Activated CD4-positive, alpha-beta T cell treated with anti-CD3 and anti-CD28 coated beads, Interleukin-2, amount 50 U/mL, for 1 hour (primary cell): ENCODE results near the gene RNF38.
"Not testable (repeated sequence)": the region's sequence is repeated elsewhere in the genome, so short reads cannot be mapped to it uniquely, and the experiment has no call there.

Experiments
- DNase-seq: peaks from one replicate; pipeline ENCODE4 v3.0.0-alpha.2; 2020

Gene RNF38

DNA sequence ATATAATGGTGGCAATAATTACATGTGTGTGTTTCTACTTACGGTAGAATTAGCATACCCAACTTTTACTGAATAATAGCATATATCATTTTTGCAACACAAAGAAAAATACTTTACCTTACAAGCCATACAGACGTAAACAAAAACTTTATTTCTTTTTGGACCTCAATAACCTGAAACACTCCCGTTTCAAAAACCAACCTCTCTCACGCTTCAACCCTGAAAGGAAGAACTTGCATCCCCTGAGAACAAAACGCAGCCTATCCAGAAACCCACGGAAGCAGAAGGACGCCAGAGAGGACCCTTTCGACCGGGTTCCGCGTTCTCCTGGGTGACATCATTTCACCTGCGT, at the start of gene RNF38:
Gene RNF38 (minus strand): TSS at position 290 of the 352 bp plus-strand sequence. CDS start 161 bp downstream, at position 129.
- peak; percentile 62 for DNase-seq

GRCh38 chr9:36448555-36448954, 48.5 kb upstream of the RNF38 start:
- DNase-seq = not testable (repeated sequence)

DNA sequence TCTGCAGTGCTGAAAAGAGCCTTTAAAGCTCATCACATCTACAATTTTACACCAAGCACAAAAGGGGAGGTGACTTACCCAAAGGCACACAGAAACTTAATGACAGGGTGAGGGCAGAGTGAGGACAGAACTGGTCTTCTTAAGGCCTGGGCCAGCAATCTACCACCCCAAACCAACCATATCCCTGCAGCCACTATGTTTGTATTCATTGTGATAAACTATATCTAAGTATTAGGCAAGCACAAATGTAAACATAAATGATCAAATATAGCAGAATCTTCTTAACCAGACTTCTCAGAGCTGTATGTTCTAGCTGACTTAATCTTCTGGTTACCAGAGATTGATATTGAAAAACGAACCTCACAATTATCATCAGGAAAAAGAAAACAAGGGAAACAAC, 47.9 kb upstream of the RNF38 start:
- no peak for DNase-seq

DNA sequence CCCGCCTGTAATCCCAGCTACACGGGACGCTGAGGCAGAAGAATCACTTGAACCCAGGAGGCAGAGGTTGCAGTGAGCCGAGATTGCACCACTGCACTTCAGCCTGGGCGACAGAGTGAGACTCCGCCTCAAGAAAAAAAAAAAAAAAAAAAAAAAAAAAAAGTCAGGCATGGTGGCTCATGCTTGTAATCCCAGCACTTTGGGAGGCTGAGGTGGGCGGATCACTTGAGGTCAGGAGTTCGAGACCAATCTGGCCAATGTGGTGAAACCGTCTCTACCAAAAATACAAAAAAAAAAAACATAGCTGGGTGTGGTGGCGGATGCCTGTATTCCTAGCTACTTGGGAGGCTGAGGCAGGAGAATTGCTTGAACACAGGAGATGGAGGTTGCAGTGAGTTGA, 46.6 kb upstream of the RNF38 start:
- DNase-seq = not testable (repeated sequence)

GRCh38 chr9:36445800-36446361, 45.8 kb upstream of the RNF38 start:
- no peak for DNase-seq

DNA sequence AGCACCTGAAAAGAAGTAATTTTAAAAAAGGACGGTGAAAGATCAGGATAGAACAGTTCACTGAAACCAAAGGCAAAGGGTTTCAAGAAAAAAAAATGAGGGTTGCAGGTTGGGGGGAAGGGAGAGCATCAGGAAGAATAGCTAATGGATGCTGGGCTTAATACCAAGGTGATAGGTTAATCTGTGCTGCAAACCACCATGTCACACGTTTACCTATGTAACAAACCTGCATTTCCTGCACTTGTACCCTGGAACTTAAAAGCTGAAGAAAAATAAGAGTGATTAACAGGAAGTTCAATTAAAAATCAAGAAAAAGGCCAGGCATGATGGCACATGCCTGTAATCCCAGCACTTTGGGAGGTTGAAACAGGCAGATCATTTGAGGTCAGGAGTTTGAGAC, 44.1 kb upstream of the RNF38 start:
- no peak for DNase-seq

- no peak for DNase-seq
Observed at GRCh38 chr9:36443581-36443980, 43.5 kb upstream of the RNF38 start.

DNA sequence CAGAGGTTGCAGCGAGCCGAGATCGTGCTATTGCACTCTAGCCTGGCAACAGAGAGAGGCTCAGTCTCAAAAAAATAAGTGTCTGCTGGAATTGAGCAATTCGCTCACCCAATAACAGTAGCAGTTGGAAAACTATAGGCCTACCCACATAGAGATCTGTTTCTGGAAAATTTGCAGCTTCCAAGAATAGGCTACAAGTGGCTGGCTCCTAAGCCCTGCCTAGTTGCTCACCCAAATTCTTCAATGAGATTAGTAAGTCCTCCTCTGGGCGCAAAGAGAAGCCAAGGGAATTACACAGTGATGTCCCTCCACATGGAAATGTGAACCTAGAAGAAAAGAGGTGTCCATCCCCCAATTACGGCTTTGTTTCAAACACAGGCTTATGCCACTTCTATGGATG, 42.6 kb upstream of the RNF38 start:
- DNase-seq = no peak

GRCh38 chr9:36441966-36442365, 41.9 kb upstream of the RNF38 start:
- DNase-seq = no peak

DNA sequence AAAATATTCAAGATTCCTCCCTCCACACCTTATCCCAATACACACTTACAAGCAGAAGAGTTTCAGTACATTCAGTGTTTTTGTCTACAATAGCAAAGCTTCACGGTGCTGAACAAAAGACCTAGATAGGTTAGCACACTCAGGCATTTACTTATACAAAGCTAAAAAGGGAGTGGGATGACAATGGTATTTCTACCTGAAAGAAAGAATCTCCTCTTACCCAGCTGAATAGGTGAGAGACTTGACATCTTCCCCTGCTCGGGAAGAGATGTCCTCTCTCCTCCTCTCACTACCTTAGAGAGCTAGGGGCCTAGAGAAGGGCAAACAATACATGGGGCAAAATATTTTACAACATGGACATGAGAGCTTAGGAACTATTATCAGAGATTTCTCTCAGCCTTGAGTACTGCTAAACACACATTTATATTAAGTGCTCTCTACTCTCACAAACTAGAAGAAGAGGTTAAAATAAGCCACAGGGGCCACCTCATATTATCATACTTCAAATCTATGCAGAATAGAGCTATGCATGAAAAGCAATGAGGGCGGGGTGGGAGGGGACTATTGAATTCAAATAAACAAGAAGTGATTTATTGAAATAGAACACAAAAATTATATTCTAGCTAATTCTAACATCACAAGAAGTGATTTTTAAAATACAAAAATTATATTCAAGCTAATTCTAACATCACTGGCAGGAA, 38.6 kb upstream of the RNF38 start:
- no peak for DNase-seq

DNA sequence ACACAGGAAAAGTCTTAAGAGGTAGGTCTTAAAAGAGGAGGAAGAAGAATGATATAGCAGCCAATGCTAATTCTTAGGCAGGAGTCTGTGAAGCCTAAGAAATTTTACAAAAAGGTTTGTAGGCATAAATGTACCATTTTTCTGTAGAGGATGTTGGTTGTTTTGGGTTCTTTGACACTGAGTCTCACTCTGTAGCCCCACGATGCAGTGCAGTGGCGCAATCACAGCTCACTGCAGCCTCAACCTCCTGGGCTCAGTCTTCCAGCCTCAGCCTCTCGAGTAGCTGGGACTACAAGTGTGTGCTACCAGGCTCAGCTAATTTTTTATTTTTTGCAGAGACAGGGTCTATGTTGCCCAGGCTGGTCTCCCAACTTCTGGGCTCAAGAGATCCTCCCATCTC, 37.7 kb upstream of the RNF38 start:
- no peak for DNase-seq

DNA sequence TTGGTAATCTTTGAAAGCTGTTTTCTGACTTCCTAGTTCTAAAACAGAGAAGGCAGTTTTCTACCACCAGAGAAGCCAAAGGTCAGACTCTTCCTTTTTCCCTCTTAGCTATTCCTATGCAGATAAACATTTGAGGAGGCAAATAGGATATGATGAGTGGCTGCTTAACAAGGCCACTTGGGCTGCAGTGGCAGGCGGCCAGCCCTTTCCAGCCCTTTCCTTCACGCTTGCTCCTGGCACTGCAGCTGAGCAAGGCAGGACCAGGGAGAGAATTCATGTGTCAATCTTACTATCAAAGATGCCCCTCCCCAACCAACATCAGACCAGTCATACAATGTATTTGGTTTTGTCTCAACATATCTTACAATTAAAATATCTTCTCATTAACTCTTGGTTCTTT, 36.8 kb upstream of the RNF38 start:
- DNase-seq = no peak

DNA sequence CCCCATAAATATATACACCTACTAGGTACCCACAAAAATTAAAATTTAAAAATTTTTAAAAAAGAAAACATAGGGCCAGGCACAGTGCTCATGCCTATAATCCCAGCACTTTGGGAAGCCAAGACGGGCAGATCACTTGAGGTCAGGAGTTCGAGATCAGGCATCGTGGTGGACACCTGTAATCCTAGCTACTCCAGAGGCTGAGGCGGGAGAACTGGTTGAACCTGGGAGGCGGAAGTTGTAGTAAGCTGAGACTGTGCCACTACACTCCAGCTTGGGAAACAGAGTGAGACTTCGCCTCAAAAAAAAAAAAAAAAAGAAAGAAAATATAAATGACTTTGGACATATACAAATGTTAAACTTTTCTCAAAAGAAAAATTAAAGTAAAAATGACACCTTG, 33.3 kb upstream of the RNF38 start:
- no peak for DNase-seq

DNA sequence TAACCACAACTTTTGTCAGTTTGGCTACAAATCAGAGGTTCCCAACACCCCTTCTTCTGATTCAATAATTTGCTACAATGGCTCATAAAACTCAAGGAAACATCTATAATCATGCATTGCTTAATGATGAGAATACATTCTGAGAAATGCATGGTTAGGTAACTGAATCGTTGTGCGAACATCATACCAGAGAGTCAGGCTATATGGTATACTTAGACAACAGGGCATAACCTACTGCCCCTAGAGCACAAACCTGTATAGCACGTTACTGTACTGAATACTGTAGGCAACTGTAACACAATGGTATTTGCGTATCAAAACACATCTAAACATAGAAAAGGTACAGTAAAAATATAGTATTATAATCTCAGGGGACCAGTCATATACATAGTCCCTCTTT, 31.0 kb upstream of the RNF38 start:
- DNase-seq = no peak

DNA sequence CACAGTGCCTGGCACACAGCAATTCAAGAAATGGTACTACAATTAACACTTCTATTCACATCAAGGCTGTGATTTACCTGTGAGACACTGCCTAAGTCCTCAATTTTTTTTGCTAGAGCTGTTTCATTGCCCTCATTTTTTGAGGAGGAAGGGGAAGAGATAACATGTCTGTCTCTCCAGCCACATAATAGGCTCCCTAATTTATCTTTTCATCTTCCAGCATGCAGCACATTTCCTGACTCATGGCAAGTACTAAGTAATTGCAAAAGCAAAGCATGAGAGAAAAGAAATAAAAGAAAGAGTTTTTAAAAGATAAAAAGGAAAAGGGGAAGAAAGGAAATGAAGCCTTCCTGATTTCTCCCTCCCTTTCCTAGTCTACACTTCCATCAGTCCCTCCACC, 26.9 kb upstream of the RNF38 start:
- DNase-seq = no peak

- no peak for DNase-seq
Observed at GRCh38 chr9:36426348-36426747, 26.3 kb upstream of the RNF38 start.

DNA sequence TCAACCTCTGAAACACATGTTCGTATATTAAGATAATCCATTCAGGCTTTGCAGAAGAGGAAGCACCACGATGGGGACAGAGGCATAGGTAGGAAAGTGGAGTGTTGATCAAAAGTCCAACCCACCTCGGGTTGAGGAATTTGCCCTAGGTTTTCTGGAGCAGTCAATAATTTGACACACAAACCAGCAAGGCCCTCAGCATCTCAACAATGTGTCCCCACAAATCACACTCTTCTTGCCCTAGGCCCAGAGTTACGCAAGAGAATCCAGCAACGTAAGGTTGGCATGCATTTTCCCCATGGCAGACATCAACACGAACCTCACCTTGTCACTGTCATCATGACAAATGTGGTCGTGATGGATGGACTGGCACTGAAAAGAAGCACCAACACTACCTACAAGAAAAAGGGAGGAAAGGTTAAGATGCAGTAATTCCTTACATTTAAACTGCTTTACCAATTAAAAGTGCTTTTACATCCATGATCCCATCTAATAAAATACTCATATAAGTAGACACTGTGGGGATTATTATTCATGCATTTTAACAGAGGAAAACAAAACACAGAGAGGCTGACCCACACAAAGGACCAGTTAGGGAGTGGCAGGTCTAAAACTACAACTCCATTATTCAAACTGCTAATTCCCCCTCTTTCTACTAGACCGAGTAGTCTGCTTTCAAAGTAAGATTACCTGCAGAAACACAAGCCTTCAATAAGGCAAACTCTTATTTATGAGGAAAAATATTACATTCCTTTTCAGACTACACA, 24.4 kb upstream of the RNF38 start:
- DNase-seq = no peak

DNA sequence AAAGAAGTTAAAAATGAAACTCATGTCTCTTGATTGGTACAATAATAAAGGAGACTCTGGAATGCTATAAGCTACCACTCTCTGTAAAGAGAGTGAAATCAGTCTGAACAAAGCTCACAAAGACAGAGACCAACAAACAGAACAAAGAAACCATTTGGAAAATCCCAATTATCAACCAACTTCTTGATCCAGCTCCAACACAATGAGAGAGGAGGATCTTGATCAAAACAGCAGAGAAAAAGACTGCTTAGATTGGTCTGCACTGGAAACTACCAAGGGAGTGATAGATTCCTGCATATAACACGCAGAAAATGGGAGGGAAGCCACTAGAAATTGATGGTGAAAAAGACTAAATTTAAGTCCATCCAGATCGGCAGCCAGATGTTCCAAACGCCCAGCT, 23.1 kb upstream of the RNF38 start:
- no peak for DNase-seq

- no peak for DNase-seq
Observed at GRCh38 chr9:36416890-36417289, 16.8 kb upstream of the RNF38 start.

GRCh38 chr9:36415822-36416525, 15.9 kb upstream of the RNF38 start:
- no peak for DNase-seq

GRCh38 chr9:36411410-36411809, 11.3 kb upstream of the RNF38 start:
- DNase-seq = not testable (repeated sequence)

DNA sequence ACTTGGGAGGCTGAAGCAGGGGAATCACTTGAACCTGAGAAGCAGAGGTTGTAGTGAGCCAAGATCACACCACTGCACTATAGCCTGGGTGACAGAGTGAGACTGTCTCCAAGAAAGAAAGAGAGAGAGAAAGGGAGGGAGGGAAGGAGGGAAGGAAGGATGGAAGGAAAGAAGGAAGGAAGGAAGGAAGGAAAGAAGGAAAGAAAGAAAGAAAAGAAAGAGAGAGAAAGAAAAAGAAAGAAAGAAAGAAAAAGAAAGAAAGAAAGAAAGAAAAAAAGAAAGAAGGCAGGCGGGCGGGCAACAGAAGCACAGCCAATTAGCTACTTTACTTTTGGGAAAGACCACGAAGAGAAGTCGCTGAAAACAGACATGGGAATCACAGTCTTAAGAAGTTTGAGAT, 9.0 kb upstream of the RNF38 start:
- not testable (repeated sequence) for DNase-seq

DNA sequence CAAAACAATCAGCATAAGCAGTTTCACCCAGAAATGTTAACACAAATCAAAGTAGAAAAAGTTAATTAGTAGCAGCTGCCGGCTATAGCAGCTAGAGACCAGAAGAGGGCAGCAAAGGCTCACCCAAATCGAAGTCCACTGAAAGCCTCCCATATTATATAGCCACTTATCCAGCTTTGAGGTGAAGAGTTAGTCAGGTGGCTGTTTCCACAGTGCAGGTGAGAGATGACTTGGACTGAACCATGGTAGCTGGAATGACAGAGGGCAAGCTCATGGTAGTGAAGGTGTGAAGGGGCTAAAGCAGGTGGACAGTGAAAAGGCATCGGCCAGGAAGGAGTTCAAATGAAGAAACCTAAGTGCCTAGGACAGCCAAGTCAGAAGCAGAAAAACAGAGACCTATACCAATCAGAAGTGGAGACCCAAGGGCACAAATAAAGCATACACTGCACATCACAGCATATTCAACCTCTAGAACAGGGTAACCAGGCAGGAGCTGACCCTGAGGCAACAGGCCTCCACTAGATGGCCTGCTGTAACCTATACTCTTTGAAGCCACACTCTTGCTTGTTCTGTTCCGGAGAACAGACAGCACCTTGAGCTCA, 7.2 kb upstream of the RNF38 start:
- DNase-seq = peak; percentile 58
